AG09319 (cell line): ENCODE measurements around the gene RASGRP4.
"Not testable (repeated sequence)": the region's sequence is repeated elsewhere in the genome, so short reads cannot be mapped to it uniquely, and the experiment has no call there.

Experiments
- DNase-seq: peaks from one replicate; pipeline ENCODE4 v3.0.0-alpha.2; 2010; ENCODE audit warnings: low read depth; ENCODE audit errors: extremely low read depth
- CTCF ChIP-seq: IDR thresholded peaks from 2 replicates; pipeline ENCODE4 v1.5.1; 2011; ENCODE audit warnings: low read depth, mild to moderate bottlenecking, inconsistent platforms, low read length, moderate library complexity

Gene RASGRP4, protein sequence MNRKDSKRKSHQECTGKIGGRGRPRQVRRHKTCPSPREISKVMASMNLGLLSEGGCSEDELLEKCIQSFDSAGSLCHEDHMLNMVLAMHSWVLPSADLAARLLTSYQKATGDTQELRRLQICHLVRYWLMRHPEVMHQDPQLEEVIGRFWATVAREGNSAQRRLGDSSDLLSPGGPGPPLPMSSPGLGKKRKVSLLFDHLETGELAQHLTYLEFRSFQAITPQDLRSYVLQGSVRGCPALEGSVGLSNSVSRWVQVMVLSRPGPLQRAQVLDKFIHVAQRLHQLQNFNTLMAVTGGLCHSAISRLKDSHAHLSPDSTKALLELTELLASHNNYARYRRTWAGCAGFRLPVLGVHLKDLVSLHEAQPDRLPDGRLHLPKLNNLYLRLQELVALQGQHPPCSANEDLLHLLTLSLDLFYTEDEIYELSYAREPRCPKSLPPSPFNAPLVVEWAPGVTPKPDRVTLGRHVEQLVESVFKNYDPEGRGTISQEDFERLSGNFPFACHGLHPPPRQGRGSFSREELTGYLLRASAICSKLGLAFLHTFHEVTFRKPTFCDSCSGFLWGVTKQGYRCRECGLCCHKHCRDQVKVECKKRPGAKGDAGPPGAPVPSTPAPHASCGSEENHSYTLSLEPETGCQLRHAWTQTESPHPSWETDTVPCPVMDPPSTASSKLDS

DNA sequence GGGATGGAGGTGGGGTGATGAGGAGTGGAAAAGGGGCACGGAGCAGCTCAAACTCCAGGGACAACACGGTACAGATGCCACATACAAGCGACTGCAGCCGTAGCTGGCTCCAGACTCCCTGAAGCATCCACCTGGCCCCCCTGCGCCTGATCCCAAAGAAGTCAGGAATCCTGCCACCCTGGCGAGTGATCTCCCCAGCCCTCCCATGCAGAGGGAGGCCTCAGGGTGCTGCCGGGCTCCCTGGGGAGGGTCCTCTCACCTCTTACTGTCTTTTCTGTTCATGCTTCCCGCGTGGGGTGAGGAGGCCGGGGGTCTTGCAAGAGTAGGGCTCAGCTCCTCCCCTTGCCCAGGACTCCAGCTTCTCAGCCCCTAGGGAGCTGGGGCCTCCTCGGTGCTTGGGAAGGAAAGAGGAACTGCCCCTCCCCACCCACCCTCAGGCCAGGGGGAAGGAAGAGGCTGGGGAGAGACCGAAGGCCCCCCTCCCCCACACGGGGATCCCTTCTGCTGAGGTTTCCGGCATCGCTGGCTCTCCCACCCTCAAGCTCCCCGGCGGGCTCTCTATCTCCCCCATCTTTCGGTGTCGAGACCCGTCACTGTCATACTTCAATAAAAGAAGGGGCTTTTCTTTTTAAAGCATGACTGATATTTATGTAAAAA lies at the start of gene RASGRP4:
Gene RASGRP4 (minus strand): TSS at position 410 of the 657 bp plus-strand sequence. CDS start 128 bp downstream, at position 282.
- TF ChIP-seq CTCF, result no peak
- DNase-seq, result no peak

GRCh38 chr19:38475176-38475575 lies 49.2 kb upstream of the RASGRP4 start:
- no peak for TF ChIP-seq CTCF
- DNase-seq, result no peak

GRCh38 chr19:38473201-38473600 lies 47.2 kb upstream of the RASGRP4 start:
- no peak for DNase-seq
- no peak for TF ChIP-seq CTCF

DNA sequence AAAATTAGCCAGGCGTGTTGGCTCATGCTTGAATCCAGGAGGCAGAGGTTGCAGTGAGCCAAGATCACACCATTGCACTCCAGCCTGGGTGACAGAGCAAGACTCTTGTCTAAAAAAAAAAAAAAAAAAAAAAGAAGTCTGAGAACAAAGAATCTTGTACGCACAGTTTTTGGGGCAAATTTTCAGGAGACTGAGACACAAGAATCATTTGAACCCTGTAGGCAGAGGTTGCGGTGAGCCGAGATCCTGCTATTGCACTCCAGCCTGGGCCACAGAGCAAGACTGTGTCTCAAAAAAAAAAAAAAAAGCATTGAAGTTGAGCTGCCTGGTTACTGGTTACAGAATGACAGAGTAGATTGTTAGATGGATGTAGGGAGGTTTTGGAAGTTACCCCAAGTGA lies 46.7 kb upstream of the RASGRP4 start:
- not testable (repeated sequence) for DNase-seq

GRCh38 chr19:38470788-38471480 lies 44.9 kb upstream of the RASGRP4 start:
- TF ChIP-seq CTCF, result no peak
- DNase-seq, result no peak

DNA sequence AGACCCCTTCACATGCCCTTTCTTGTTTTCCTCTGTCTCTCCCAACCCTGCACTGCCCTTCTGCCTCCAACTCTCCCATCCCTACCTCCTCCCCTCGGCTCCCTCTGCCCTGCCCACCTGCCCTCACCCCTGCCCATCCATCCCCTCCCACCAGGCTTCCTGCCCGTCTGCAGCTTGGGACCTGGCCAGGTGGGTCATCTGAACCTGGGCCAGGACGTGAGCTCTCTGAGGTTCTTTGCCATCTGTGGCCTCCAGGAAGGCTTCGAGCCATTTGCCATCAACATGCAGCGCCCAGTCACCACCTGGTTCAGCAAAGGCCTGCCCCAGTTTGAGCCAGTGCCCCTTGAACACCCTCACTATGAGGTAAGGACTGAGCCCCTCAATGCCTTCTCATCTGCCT lies 43.1 kb upstream of the RASGRP4 start:
- no peak for TF ChIP-seq CTCF
- no peak for DNase-seq
